Effector memory CD4-positive, alpha-beta T cell (primary cell): Measurements from ENCODE around the gene MAP3K13.

Experiments
- DNase-seq, 3 donors: peaks; one replicate each; pipeline ENCODE4 v3.0.0-alpha.2; 2020
- H3K27ac ChIP-seq: 2 replicates; pipeline ENCODE4 v1.7.0; 2013; ENCODE audit warnings: mild to moderate bottlenecking, low read length, moderate library complexity; ENCODE audit not compliant: insufficient read depth, poor library complexity, severe bottlenecking
- H3K27me3 ChIP-seq: replicated peaks from 2 replicates; pipeline ENCODE4 v1.7.0; 2013; ENCODE audit warnings: mild to moderate bottlenecking, low read length; ENCODE audit not compliant: insufficient read depth, control insufficient read depth, poor library complexity, severe bottlenecking
- H3K36me3 ChIP-seq: 2 replicates; pipeline ENCODE4 v1.7.0; 2013; ENCODE audit warnings: mild to moderate bottlenecking, low read length, moderate library complexity; ENCODE audit not compliant: control insufficient read depth, insufficient read depth
- H3K4me1 ChIP-seq: 2 replicates; pipeline ENCODE4 v1.7.0; 2013; ENCODE audit warnings: low read length, mild to moderate bottlenecking; ENCODE audit not compliant: control insufficient read depth, insufficient read depth, poor library complexity, severe bottlenecking
- H3K4me3 ChIP-seq: 2 replicates; pipeline ENCODE4 v1.7.0; 2013; ENCODE audit warnings: low read length, low read depth, mild to moderate bottlenecking; ENCODE audit not compliant: insufficient read depth, poor library complexity, severe bottlenecking
- H3K9me3 ChIP-seq: 2 replicates; pipeline ENCODE4 v1.7.0; 2013; ENCODE audit warnings: mild to moderate bottlenecking, low read length, moderate library complexity; ENCODE audit not compliant: control insufficient read depth

The MAP3K13 gene

GRCh38 chr3:185517387-185518130 lies 154.6 kb downstream of the MAP3K13 start:
- DNase-seq, result no peak
- no peaks in the 10 kb centered on the region for H3K27me3 ChIP-seq
- no peaks in the 10 kb centered on the region for H3K36me3 ChIP-seq
- no peaks in the 10 kb centered on the region for H3K4me1 ChIP-seq
- H3K27ac ChIP-seq, result no peak overlapping the region
- H3K4me3 ChIP-seq, result no peak overlapping the region
- H3K9me3 ChIP-seq, result no peaks in the 10 kb centered on the region

DNA sequence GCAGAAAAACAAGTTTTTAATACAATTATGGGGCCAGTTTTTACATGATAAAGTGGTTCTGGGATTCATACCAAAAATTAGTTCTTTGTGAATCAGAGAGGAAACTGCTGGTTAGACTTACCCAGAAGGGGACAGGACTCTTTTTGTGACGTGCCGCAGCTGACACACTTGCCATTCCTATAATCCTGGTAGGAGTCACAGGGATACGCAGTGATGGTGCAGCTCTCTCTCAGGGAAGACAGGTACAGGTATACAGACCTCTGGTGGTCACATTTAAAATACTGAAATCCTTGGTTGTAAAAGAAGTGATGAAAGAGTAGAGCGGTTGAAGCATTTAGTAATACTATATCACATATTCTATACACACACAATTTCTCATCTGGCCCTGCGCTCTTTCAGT lies 156.1 kb downstream of the MAP3K13 start:
- no peaks in the 10 kb centered on the region for H3K4me1 ChIP-seq
- no peaks in the 10 kb centered on the region for H3K27me3 ChIP-seq
- no peak for DNase-seq
- H3K27ac ChIP-seq, result no peak overlapping the region
- no peaks in the 10 kb centered on the region for H3K36me3 ChIP-seq
- no peaks in the 10 kb centered on the region for H3K9me3 ChIP-seq
- no peak overlapping the region for H3K4me3 ChIP-seq

DNA sequence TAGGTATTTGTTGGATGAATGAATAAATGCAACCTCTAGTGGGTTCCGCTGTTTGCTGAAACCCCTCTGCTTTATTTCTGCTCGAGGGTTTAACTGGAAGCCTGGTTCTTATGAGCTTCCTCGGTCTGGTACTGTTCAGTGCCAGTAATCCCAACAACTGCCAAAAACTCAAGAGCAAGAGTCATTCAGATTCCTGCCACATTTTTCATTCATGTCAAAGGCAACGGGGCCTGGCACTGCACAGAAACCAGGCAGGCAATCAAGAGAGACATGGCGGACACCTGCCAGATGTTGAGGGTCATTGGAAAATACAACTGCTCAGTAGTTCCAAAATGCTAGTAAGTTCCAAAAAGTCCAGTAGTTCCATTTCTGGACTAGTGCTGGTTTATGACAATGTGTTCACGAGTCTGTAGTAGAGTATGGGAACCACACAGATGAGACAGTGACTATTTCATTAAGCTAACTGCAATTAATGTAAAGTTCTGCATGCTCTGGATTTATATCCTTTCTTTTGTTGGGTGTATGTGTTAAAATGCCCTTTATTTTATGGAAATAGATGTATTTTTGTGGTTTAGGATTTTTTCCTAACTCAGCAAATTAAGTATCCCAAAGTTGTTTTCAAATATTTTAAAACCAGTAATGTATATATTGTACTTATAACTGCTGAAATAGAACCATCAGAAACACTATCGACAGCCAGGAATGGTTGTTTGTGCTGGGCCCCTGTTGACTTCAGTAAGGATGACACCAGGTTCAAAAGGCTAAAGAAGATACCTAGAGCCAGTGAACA lies 158.6 kb downstream of the MAP3K13 start:
- H3K4me3 ChIP-seq, result no peak overlapping the region

GRCh38 chr3:185526349-185526951 lies 163.5 kb downstream of the MAP3K13 start:
- Histone ChIP-seq H3K9me3 (no peaks in the 10 kb centered on the region), H3K4me3 (no peak overlapping the region), H3K27ac (no peak overlapping the region), H3K36me3 (no peaks in the 10 kb centered on the region), H3K27me3 (no peaks in the 10 kb centered on the region), H3K4me1 (no peaks in the 10 kb centered on the region)
- DNase-seq, result no peak

More for the DNA sequence above, 158.6 kb downstream of the MAP3K13 start:
- Histone ChIP-seq H3K9me3 (no peaks in the 10 kb centered on the region), H3K27ac (no peak overlapping the region), H3K36me3 (no peaks in the 10 kb centered on the region), H3K27me3 (no peaks in the 10 kb centered on the region), H3K4me1 (no peaks in the 10 kb centered on the region)
- no peak for DNase-seq

DNA sequence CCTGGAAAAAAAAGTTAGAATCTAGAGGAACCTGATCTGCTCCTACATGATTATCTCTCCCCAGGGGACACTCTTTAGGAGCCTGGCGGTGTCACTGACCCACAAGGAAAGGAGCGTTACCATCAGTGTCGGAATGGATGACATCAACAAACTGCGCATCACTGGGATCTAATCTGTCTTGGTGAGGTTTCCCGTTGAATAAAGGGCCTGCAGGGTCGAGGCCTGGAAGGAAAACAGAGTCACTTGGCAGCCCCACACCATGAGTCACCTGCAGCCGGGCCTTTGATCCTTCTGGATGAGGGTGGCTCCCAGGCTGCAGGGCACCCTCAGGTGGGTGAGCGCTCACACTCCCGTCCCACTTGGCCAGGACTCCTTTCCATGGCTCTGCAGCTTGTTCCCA lies 164.4 kb downstream of the MAP3K13 start:
- DNase-seq, result no peak
- Histone ChIP-seq H3K9me3 (no peaks in the 10 kb centered on the region), H3K4me3 (no peak overlapping the region), H3K4me1 (no peaks in the 10 kb centered on the region), H3K27me3 (no peaks in the 10 kb centered on the region), H3K36me3 (no peaks in the 10 kb centered on the region), H3K27ac (no peak overlapping the region)

DNA sequence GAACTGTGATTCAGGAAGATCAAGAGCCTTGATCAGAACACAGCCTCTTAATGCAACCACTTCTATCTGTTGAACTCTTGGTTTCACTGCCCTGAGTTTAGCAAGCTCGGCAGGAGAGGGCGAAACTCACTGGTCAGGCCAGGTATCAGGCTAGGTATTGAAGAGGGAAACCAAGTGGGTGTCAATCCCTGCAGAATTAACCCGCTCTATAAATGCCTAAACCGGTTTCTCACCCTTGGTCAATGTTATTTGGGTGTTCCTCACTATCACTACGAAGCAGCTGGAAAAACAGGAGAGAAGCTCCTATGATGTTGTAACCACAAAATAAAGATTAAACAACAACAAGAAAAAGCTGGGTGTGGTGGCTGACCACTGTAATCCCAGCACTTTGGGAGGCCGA lies 165.6 kb downstream of the MAP3K13 start:
- Histone ChIP-seq H3K36me3 (no peaks in the 10 kb centered on the region), H3K27ac (no peak overlapping the region), H3K4me1 (no peaks in the 10 kb centered on the region), H3K9me3 (no peaks in the 10 kb centered on the region), H3K27me3 (no peaks in the 10 kb centered on the region), H3K4me3 (no peak overlapping the region)
- DNase-seq, result no peak

- no peak for DNase-seq
- Histone ChIP-seq H3K9me3 (no peaks in the 10 kb centered on the region), H3K4me3 (no peak overlapping the region), H3K36me3 (no peaks in the 10 kb centered on the region), H3K27me3 (no peaks in the 10 kb centered on the region), H3K27ac (no peak overlapping the region), H3K4me1 (no peaks in the 10 kb centered on the region)
Measured at GRCh38 chr3:185530856-185531255, 167.9 kb downstream of the MAP3K13 start.

DNA sequence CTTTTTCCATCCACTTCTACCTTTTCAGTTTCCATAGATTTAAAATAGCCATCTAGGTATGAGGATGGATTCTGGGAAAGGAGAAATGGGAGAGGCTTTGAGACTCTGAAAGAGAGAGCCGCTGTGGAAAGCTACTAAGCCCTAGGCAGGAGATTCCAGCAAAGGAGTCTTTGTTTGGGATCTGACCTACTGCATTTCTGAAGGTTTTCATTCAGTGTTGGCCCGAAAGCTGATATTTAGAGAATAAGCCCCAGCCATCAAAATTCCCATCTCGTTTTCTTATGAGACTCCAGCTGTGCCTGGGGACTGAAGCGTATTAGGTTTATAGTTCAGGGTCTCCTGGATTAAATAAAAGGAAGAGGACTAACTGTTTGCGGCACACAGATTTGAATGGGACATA lies 170.0 kb downstream of the MAP3K13 start:
- no peaks in the 10 kb centered on the region for H3K36me3 ChIP-seq
- no peak overlapping the region for H3K4me3 ChIP-seq
- H3K27me3 ChIP-seq, result no peaks in the 10 kb centered on the region
- no peaks in the 10 kb centered on the region for H3K9me3 ChIP-seq
- no peaks in the 10 kb centered on the region for H3K4me1 ChIP-seq
- no peak overlapping the region for H3K27ac ChIP-seq
- DNase-seq, result no peak

DNA sequence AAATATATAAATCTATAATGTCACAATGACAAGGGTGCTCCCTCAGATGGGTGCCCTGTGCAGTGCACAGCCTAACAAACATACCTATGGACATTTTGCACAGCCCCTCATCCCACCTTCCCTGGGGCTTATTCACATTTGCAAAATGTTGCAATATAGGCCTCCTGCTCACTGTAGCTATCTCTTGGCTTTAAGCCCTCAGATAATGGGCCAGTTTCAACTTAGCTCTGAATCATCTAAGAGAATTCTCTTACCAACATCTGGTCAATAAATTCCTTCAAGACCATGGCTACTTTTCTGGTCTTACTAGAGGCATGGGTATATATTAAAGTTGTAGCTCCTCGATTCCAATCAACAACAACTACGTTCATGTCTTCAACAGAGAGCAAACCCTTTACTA lies 171.6 kb downstream of the MAP3K13 start:
- DNase-seq, result no peak
- Histone ChIP-seq H3K4me1 (no peaks in the 10 kb centered on the region), H3K9me3 (no peaks in the 10 kb centered on the region), H3K4me3 (no peak overlapping the region), H3K27me3 (no peaks in the 10 kb centered on the region), H3K36me3 (no peaks in the 10 kb centered on the region), H3K27ac (no peak overlapping the region)

- Histone ChIP-seq H3K9me3 (no peaks in the 10 kb centered on the region), H3K36me3 (no peaks in the 10 kb centered on the region), H3K27me3 (no peaks in the 10 kb centered on the region), H3K4me1 (no peaks in the 10 kb centered on the region), H3K27ac (no peak overlapping the region), H3K4me3 (no peak overlapping the region)
- no peak for DNase-seq
Measured at GRCh38 chr3:185537369-185537970, 174.5 kb downstream of the MAP3K13 start.
